Posterior vena cava (tissue), 2 donors: ENCODE measurements around the gene ZNF490. TPM values are rescaled to one million over a fixed set of nuclear protein-coding genes. Genes with fewer than 3 reads are reported as not detected.
"Not testable (repeated sequence)": the region's sequence is repeated elsewhere in the genome, so short reads cannot be mapped to it uniquely, and the experiment has no call there.

Experiments
- DNase-seq: peaks from one replicate; pipeline ENCODE4 v3.0.0-alpha.2; 2020; ENCODE audit warnings: low spot score
- intact Hi-C, 2 donors: fragments of 100-400 bp; cut with DNase I; formaldehyde crosslinking; loops; one replicate each; pipeline versions ENCODE4 v1.14.1 to v1.14.2; 2022 to 2023
- long read RNA-seq, 2 donors: library from polyadenylated mRNA; unstranded; transcript quantifications; one replicate each; pipeline ENCODE4 v2.0.0, GENCODE V29; 2020 to 2021
- total RNA-seq, 2 donors: library from RNA; stranded (reverse); fragmentation: NEBNext Ultra II Directional; extraction: Animal tissue kit (Norgen Biotek cat#: 25700); gene quantifications; one replicate each; pipeline ENCODE4 v1.2.1, GENCODE V29; 2021
- donor health status: DM: yes; HTN: yes; CAD: no.
- donor health status: DM: yes; HTN: yes; CAD: no.

ZNF490 gene
- 1 to 10 TPM; 5.4 to 6.3 TPM for total RNA-seq
- long read RNA-seq, donor 1, partial matches to known transcripts: 0 of 1 reads
- long read RNA-seq, donor 1, other reads (novel, unspliced or antisense): 1 of 1 reads
- long read RNA-seq, donor 2, full-length matches to known transcripts: 1 of 4 reads
- long read RNA-seq, donor 2, partial matches to known transcripts: 0 of 4 reads
- long read RNA-seq, donor 2, other reads (novel, unspliced or antisense): 3 of 4 reads

- intact Hi-C loops: no loop called here
- DNase-seq: peak; percentile 99
These were observed at the start of gene ZNF490, which contains the start of gene ZNF791 for GRCh38 chr19:12610540-12611360. Gene ZNF490, minus strand, starts transcription at chr19:12610813. Its CDS starts 133 bp downstream, at chr19:12610680. Gene ZNF791, plus strand, starts transcription at chr19:12610920. Its CDS starts 160 bp downstream, at chr19:12611080.

DNA sequence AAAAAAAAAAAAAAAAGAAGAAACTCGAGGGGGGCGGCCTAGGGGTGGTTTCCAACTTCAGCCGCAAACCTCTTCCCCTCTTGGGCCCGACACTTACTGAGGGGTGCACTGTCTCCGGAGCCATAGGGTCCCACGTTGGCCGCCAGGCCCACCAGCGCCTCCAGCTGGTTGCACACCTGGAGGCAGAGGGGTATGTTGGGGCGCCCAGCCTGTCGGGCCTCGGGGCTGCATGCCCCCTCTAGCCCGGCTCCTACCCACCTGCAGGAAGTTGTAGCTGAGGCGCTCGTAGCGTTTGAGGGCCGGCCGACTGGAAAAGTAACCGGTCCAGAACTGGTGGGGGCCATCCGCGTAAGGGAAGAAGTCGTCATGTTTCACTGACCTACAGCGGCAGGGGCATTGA, 47.4 kb upstream of the ZNF490 start:
- DNase-seq: no peak
- intact Hi-C loops: no loop called here

- intact Hi-C loops: no loop called here
These were observed 46.4 kb upstream of the ZNF490 start for GRCh38 chr19:12656899-12657571.

DNA sequence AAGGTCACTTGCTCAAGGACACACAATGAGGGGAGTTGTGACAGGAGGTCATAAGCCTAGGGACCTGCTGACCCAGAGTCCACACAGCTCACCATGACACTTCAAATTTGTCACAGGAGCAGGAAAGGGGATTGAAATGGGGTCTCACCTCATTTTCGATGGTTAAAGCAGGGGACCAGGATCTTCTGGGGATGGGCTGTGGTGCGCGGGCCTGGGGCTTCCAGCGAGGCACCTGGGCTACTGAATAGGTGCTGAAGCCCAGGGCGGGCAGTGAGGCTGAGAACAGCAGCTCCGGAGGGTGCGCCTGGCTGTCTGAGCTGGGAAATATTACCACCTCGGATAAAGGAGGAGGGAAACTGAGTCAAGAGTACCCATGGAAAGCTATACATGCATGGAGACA, 44.9 kb upstream of the ZNF490 start:
- intact Hi-C loops: no loop called here
- no peak for DNase-seq

More at GRCh38 chr19:12656899-12657571, 46.4 kb upstream of the ZNF490 start:
- DNase-seq: no peak

DNA sequence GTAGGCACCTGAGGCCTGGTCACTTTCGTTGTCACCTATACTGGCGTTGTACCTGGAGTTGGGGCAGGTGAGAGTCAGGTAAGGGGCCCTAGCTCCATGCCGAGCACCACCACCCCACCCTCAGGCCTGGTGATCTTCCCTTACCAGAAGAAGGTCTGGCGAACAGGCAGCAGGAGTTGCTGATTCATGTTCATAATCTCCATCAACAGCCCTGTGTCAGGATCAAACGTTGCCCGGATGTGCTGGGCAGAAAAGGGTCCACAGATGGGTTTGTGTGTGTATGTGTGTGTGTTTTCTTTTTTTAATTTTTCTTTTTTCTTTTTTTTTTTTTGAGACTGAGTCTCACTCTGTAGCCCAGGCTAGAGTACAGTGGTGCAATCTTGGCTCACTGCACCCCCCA, 41.6 kb upstream of the ZNF490 start:
- DNase-seq: no peak

GRCh38 chr19:12649941-12650340, 39.3 kb upstream of the ZNF490 start:
- DNase-seq: no peak
- intact Hi-C loops: no loop called here

More for the DNA sequence above, 41.6 kb upstream of the ZNF490 start:
- intact Hi-C loops: no loop called here

DNA sequence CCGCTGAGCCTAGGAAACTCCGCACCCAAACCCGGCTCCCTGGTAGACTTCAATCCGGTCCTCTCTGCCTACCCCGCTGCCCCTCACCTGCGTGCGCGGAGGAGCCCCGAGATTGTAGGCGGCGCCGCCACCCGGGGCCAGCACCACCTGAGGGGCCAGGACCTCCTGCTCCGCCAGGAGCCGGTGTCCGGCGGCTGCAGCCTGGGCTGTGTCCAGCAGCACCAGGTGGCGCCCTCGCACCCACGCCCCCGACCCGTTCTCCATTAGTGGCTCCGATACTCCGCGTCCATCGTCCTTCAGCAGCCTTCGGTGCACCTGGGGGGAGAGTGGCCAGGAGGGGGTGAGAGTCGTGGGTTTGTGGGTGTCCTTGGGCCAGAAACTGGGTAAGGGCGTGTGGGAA, 37.5 kb upstream of the ZNF490 start:
- intact Hi-C loops: no loop called here
- no peak for DNase-seq

- DNase-seq: peak; percentile 92
These were observed 37.0 kb upstream of the ZNF490 start for GRCh38 chr19:12647490-12648071.

DNA sequence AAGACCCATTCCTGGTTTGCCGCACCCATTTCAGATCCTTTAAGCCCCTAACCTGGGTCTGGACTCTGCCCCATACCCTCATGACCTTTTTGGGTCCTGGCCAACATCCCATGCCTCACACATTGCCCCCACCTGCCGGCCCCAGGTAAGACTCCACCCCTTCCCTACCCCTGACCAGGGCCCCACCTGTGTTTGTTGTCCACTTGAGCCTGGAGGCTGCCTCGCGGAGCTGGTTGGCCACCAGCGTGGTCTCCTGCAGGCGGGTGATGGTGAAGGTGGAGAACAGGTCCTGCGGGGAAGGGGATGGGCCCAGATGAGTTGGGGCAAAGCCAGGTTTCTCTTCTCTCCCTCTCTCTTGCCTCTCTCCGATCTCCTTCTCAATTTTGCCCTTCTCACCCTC, 36.4 kb upstream of the ZNF490 start:
- no peak for DNase-seq

More at GRCh38 chr19:12647490-12648071, 37.0 kb upstream of the ZNF490 start:
- intact Hi-C loops: no loop called here

GRCh38 chr19:12646551-12646950, 35.9 kb upstream of the ZNF490 start:
- no peak for DNase-seq
- intact Hi-C loops: no loop called here

More for the DNA sequence above, 36.4 kb upstream of the ZNF490 start:
- intact Hi-C loops: no loop called here

GRCh38 chr19:12643716-12644115, 33.1 kb upstream of the ZNF490 start:
- intact Hi-C loops, DNase-seq: not testable (repeated sequence)

DNA sequence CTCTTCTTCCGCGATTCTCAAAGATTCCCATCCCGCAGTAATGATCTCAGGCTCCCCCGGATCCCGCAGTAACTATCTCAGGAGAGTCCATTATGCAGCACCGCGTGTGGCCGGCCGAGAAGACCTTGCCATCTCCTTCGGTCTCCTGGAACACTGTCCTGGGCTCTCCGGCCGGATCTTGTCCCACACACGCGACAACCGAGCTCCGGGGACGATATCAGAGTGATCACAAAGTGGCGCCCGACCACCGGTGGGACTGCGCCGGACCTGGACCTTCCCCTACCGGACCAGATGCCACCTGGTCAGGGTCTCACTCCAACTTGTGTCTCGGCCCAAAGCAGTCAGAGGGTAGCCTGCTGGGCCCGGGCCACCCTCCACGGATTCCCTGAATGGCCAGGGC, 31.9 kb upstream of the ZNF490 start:
- DNase-seq: no peak
- intact Hi-C loops: no loop called here

GRCh38 chr19:12641456-12641855, 30.8 kb upstream of the ZNF490 start:
- DNase-seq: no peak
- intact Hi-C loops: no loop called here

DNA sequence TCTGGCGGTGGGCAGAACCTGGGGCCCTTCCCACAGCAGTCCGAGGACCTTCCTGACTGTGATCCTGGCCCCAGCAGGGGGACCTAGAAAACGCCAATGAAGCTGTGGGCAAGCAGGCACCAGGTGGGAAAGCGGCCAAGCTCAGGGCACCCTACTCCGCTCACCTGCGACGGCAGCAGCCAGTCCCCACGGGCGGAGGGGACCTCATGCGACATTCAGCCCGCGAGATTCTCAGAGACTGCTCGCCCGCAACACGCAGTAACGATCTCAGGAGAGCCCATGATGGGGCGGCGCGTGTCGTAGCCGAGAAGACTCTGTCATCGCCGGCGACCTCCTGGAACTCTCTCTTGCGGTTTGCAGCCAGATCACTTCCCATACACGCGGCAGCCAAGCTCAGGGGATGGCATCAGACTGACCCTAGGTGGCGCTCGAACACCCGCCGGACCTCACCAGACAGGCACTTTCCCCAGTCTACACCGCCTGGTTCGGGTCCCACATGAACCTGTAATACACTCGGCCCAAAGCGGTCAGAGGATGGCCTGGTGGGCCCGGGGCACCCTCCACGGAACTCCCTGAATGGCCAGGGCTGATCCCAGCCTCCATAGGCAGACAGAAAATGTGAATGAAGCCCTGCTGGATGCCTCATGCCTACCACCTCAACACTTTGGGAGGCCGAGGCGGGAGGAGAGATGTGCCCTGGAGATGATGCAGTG, 29.4 kb upstream of the ZNF490 start:
- intact Hi-C loops: no loop called here

GRCh38 chr19:12638611-12639182, 28.1 kb upstream of the ZNF490 start:
- DNase-seq: no peak
- intact Hi-C loops: no loop called here

More for the DNA sequence above, 29.4 kb upstream of the ZNF490 start:
- DNase-seq: peak; percentile 95

DNA sequence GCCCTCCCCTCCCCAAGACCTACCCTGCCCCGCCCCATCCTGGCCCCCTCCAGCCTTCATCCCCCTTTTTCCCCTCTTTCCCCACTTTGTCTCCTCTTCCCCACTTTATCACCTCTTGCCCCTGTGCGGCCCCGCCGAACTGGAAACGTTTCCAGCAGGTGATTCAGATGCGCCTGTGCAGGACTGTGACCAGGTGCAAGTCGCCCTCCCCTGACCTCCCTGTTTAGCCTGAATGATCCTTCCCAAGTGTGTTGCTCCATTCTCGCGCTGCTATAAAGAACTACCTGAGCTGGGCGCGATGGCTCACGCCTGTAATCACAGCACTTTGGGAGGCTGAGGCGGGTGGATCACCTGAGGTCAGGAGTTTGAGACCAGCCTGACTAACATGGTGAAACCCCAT, 26.0 kb upstream of the ZNF490 start:
- intact Hi-C loops: no loop called here
- DNase-seq: no peak

DNA sequence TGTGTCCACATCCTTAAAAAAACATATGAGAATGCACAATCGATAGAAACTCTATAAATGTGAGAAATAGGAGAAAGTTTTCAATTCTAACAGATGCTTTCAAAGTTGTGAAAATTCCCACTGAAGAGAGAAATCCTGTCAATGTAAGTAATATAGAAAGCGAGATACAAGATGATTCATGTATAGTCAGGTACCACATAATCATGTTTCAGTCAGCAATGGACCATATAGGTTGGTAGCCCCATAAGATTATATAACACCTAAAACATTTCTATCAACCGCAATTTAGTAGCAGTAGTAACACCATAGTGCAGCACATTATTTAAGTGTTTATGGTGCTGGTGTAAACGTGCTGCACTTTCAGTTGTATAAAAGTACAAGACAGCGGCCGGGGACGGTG, 18.6 kb upstream of the ZNF490 start:
- no peak for DNase-seq
- intact Hi-C loops: no loop called here

DNA sequence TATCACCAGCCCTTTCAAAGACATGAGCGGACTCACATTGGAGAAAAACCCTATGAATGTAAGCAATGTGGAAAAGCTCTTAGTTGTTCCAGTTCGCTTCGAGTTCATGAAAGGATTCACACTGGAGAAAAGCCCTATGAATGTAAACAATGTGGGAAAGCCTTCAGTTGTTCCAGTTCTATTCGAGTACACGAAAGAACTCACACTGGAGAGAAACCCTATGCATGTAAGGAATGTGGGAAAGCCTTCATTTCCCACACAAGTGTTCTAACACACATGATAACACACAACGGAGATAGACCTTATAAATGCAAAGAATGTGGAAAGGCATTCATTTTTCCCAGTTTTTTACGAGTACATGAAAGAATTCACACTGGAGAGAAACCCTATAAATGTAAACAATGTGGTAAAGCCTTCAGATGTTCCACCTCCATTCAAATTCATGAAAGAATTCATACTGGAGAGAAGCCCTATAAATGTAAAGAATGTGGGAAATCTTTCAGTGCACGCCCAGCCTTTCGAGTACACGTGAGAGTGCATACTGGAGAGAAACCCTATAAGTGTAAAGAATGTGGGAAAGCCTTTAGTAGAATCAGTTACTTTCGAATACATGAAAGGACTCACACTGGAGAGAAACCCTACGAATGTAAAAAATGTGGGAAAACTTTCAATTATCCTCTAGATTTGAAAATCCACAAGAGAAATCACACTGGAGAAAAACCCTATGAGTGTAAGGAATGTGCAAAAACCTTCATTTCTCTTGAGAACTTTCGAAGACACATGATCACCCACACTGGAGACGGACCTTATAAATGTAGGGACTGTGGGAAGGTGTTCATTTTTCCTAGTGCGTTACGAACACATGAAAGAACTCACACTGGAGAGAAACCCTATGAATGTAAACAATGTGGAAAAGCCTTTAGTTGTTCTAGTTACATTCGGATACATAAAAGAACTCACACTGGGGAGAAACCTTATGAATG, 17.7 kb upstream of the ZNF490 start:
- intact Hi-C loops: no loop called here
- no peak for DNase-seq
